ENCODE measurements around the gene PTPRA.
"Not testable (repeated sequence)": the region's sequence is repeated elsewhere in the genome, so short reads cannot be mapped to it uniquely, and the experiment has no call there.

PTPRA gene

DNA sequence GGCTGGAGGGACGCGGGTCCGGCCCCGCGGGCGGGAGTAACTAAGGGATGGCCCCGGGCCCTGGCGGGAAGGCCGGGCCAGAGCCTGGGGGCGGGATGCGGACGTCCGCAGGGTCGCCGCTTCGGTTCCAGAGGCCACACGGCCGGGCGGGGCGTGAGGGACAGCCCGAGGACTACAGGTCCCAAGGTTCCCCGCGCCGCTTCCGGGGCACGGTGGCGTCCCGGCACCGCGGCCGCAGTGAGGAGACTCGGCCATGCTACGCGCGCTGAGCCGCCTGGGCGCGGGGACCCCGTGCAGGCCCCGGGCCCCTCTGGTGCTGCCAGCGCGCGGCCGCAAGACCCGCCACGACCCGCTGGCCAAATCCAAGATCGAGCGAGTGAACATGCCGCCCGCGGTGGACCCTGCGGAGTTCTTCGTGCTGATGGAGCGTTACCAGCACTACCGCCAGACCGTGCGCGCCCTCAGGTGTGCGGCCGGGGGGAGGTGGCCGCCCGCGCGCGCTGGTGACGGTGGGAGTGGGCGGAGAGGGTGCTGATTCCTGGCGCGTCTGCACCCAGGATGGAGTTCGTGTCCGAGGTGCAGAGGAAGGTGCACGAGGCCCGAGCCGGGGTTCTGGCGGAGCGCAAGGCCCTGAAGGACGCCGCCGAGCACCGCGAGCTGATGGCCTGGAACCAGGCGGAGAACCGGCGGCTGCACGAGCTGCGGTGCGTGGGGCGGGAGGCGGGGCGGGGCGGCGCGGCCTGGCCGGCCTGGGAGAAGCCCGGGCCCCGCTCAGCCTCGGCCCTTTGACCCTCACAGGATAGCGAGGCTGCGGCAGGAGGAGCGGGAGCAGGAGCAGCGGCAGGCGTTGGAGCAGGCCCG, 172.8 kb downstream of the PTPRA start, which contains the start of gene MRPS26:
Gene MRPS26 (plus strand): TSS at position 237 of the 861 bp plus-strand sequence. CDS start 17 bp downstream, at position 254.
- peak; percentile 75 for DNase-seq

DNA sequence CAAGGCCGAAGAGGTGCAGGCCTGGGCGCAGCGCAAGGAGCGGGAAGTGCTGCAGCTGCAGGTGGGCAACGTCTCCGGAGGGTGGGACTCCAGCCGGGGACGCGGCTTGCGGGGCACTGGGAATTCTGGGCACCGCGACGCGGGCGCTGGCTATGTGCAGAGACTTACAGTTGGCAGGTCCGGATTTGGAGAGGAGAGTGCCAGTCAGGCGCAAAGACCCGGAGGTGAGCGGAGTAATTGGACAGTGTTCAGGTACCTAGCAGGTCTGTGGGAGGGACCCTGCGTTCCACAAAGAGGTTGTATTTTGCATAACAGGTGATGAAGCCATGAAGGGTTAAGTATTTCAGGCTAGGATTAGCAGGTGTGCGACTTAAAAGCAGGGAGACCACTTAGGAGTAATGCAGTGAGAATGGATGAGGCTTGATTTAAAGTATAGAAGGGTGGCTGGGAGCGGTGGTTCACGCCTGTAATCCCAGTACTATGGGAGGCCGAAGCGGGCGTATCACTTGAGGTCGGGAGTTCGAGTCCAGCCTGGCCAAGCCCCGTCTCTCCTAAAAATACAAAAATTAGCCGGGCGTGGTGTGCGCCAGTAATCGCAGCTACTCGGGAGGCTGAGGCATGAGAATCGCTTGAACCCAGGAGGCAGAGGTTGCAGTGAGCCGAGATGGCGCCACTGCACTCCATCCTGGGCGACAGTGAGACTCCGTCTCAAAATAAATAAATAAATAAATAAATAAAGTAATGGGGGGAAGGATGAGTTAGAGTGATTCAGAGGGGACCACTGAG, 173.6 kb downstream of the PTPRA start:
- DNase-seq, result no peak

GRCh38 chr20:3047486-3048419, 174.5 kb downstream of the PTPRA start:
- no peak for DNase-seq

DNA sequence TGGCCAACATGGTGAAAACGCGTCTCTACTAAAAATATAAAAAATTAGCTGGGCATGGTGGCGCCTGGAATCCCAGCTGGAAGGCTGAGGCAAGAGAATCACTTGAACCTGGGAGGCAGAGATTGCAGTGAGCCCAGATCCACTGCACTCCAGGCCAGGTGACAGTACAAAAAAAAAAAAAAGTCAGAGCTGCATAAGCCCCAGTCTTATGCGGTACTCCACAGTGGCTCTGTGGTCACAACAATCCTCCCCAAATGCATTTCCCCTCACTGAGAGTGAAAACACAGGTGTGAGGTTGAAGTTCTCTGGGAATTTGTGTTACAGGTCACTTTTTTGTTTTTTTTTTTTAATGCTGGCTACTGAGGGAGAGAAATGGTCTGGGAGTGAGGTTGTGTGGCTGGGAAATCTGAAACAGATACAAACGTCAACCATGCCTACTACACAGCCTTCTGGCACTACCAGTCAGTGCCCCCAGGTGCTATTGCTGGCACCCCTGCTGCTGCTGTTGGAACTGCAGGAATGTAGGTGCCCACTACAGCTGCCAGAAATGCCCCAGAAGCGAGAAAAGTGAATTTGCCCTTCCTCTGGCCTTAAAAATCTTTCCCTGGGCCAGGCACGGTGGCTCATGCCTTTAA, 178.2 kb downstream of the PTPRA start:
- no peak for DNase-seq

DNA sequence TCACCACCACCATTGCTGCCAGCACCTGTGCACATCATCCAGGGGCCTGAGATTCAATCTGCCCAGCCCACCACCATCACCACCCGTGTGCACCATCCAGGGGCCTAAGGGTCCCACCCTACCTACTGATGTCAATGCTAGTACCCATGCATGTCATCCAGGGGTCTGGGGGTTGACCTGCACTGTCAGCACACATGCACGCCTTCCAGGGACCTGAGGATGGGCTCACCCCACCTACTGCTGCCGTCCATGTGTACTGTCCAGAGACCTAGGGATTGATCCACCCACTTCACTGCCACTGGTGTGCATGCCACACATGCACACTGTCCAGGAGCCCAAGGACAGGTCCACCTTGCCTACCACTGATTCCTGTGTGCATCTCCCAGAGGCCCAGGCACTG, 186.2 kb downstream of the PTPRA start:
- no peak for DNase-seq

DNA sequence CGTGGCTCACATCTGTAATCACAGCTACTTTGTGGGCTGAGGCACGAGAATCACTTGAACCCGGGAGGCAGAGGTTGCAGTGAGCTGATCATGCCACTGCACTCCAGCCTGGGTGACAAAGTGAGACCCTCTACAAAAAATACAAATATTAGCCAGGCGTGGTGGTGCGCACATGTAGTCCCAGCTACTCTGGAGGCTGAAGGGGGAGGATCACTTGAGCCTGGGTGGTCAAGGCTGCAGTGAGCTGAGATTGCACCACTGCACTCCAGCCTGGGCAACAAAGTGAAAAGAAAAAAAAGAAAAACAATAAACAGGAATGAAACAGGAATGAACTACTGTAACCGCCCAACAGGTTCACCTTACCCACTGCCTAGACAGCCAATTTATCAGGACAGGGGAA, 190.8 kb downstream of the PTPRA start:
- DNase-seq, result not testable (repeated sequence)

- DNase-seq, result no peak
These were observed 194.1 kb downstream of the PTPRA start for GRCh38 chr20:3067139-3068014.

GRCh38 chr20:3068075-3068474, 194.8 kb downstream of the PTPRA start:
- no peak for DNase-seq

- DNase-seq, result peak; percentile 36
These were observed 196.0 kb downstream of the PTPRA start for GRCh38 chr20:3068986-3069900.

DNA sequence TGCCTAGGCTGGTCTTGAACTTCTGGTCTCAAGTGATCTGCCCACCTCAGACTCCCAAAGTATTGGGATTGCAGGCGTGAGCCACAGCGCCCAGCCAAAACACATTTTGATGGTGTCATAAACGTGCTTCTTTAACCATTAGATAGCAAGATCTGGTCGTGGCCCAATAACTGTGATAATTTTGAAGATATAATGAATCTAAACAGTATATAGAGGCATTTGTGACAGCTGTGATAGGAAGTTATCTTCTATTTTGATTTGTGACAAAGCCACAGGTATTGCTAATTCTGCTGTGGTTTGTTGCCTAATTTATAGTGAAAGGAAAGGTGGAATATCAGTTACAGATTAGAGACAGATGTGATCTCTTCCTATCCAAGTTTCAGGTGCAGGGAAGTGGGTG, 197.4 kb downstream of the PTPRA start:
- no peak for DNase-seq

DNA sequence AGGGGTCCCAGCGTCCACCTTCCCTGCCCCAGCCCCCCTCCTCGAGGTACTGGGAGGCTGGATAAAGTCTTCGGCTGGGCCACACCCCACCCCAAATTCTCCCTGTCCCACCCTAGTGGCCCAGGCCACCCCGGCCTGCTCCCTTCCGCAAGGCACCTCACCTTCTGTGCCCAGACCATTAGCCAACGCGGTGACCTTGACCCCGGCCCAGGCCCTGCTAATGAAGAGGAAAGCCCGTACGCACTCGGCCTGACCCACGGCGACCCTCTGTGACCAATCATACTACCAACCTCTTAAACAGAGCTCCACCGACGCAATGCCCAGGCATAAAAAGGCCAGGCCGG, 198.0 kb downstream of the PTPRA start:
- no peak for DNase-seq

- peak; percentile 79 for DNase-seq
These were observed 198.6 kb downstream of the PTPRA start, which contains the start of gene OXT for GRCh38 chr20:3071610-3072529. Gene OXT (plus strand): TSS chr20:3071620. CDS start chr20:3071656, 36 bp downstream.

GRCh38 chr20:3072530-3073250, 199.4 kb downstream of the PTPRA start:
- no peak for DNase-seq

GRCh38 chr20:3073251-3073643, 200.0 kb downstream of the PTPRA start:
- not testable (repeated sequence) for DNase-seq

- no peak for DNase-seq
These were observed 201.5 kb downstream of the PTPRA start for GRCh38 chr20:3074812-3075211.

- not testable (repeated sequence) for DNase-seq
These were observed 202.0 kb downstream of the PTPRA start for GRCh38 chr20:3075315-3075714.

DNA sequence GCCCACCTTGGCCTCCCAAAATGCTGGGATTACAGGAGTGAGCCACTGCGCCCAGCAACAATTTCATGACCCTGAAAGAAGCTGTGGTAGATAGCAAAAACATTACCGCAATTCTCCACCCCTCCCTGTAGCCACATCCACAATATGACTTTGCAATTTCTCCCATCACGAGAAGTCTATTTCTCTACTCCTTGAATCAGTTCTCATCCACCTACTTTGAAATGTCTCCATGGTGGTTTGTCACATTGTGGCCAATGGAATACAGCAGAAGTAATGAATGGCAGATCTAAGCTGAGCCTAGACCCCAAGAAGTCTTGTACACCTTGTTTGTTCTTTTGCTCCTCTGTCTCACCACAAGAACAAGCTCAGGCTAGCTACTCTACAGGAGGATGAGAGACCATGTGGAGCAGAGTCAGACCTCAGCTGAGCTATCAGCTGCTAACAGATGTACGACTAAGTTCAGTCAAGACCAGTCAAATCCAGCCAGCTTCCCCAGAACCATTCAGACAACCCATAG, 204.4 kb downstream of the PTPRA start:
- no peak for DNase-seq

DNA sequence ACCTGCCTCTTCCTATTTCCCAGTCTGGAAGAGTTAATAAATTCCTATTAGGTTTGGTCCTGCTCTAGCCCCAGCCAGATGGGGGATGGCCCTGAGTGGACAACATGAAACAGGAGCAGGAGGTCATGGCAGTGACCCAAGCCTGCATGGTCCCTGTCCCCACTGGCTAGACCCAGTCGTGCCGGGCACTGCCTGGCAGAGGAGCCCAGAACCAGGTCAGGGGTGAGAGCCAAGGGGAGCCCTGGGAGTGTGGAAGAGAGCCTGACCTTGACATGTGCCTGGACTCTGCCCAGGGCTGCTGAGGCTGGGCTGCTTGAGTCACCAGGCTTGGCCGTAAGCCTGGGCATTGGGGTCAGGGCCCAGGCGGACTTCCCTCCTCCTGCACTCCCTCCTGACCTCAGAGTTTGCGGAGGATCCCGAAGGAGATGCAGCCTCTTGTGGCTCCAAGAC, 207.7 kb downstream of the PTPRA start:
- DNase-seq, result no peak

All from CD4-positive, alpha-beta T cell treated with Interleukin-17A for 1 hour (primary cell).